Measurements from ENCODE around the gene CELF3. TPM values are rescaled to one million over a fixed set of nuclear protein-coding genes. Genes with fewer than 3 reads are reported as not detected.

Gene CELF3
- total and polyA plus RNA-seq, 2 of the 4 experiments (the other 2 are of a cell fraction) = not detected

DNA sequence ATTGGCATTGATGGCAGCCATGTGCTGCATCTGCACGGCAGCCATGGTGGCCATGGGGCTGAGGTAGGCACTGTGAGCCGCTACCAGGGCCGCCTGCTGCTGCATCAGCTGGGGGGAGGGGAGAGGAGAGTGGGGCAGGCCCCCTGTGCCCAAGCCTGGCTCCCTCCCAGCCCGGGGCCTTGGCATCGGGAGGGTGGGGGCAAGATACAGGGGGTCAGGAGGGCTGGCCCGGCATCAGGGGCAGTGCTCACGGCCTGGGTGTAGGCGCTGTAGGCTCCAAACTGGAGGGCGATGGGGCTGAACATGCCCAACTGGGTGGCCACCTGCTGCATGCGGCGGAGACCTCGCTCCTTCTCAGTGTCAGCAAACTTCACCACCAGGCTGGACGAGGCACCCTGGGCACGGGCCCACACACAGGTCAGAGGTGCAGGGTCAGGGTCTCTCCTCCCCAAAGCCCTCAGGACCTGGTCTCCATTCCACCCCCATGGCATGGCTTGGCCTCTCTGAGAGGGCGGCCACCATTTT is 9.0 kb downstream of the CELF3 start:
- H3K9me3 ChIP-seq (ENCODE audit: control insufficient read depth, insufficient read depth, low read length) = no peaks in the 10 kb centered on the region
- no peak overlapping the region for H4K91ac ChIP-seq (ENCODE audit: insufficient read depth, low read depth, low read length)
- no peak overlapping the region for H2AFZ ChIP-seq (replicated peaks; ENCODE audit: low read length, poor library complexity)
- 96% methylated on average over 4 of the region's 15 CpGs; no CpG with 5 or more reads in 1 of the 2 experiments for WGBS, 2 experiments (ENCODE audit: extremely low coverage in 2 of 2, insufficient read length in 1 of 2)
- H3K4me2 ChIP-seq (ENCODE audit: low read depth, low read length) = no peak overlapping the region
- H4K8ac ChIP-seq (ENCODE audit: low read depth in 2 of 2, low read length in 2 of 2) = no peak overlapping the region
- no peak overlapping the region for H3K27ac ChIP-seq (ENCODE audit: insufficient read depth, low read length)
- CTCF ChIA-PET = no interaction called here
- H3K9ac ChIP-seq (ENCODE audit: low read depth, low read length) = no peak overlapping the region
- H3K36me3 ChIP-seq (ENCODE audit: control insufficient read depth, insufficient read depth, low read length) = no peaks in the 10 kb centered on the region
- no peak overlapping the region for H3K18ac ChIP-seq (ENCODE audit: low read depth, low read length)
- DNase-seq (no peak), ATAC-seq (ENCODE audit: low read depth) (no peak)
- H4K5ac ChIP-seq (ENCODE audit: low read depth, low read length) = no peak overlapping the region
- H3K14ac ChIP-seq (replicated peaks; ENCODE audit: low read depth, low read length) = no peak overlapping the region
- H3K79me1 ChIP-seq (ENCODE audit: low read depth in 1 of 2, low read length in 2 of 2) = no peaks in the 10 kb centered on the region
- in situ Hi-C loops (cut with MboI; ENCODE audit: low sequenced_read_pairs) (no loop called here), intact Hi-C loops (cut with micrococcal nuclease) (no loop called here), dilution Hi-C loops (cut with HindIII; ENCODE audit: low sequenced_read_pairs, unreplicated experiment) (no loop called here)
- no peak overlapping the region for H2AK9ac ChIP-seq (replicated peaks; ENCODE audit: low read depth, low read length, poor library complexity)
- H3K23ac ChIP-seq (ENCODE audit: low read depth, low read length) = no peak overlapping the region
- no peaks in the 10 kb centered on the region for H3K9me1 ChIP-seq (ENCODE audit: insufficient read depth, low read length)
- TF ChIP-seq NFE2L2 (IDR thresholded peaks at IDR 0.05; ENCODE audit: low read depth, low read length) = no peak
- no peak for TF ChIP-seq FOS (IDR thresholded peaks at IDR 0.05; ENCODE audit: low read depth, low read length)
- TF ChIP-seq MAZ (IDR thresholded peaks at IDR 0.05; ENCODE audit: borderline replicate concordance, low read depth, low read length) = no peak
- TF ChIP-seq RAD21 (IDR thresholded peaks at IDR 0.05; ENCODE audit: low read length) = no peak
- no peak for TF ChIP-seq MAFK (IDR thresholded peaks at IDR 0.05; ENCODE audit: low read depth, low read length)
- no peak for TF ChIP-seq CEBPB (IDR thresholded peaks at IDR 0.05; ENCODE audit: low read depth, low read length)
- TF ChIP-seq, protein P1, sequence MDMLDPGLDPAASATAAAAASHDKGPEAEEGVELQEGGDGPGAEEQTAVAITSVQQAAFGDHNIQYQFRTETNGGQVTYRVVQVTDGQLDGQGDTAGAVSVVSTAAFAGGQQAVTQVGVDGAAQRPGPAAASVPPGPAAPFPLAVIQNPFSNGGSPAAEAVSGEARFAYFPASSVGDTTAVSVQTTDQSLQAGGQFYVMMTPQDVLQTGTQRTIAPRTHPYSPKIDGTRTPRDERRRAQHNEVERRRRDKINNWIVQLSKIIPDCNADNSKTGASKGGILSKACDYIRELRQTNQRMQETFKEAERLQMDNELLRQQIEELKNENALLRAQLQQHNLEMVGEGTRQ (IDR thresholded peaks at IDR 0.05; ENCODE audit: low read depth, low read length) = no peak
- no peak overlapping the region for H2BK15ac ChIP-seq (ENCODE audit: low read depth, low read length)
- POLR2A ChIA-PET (ENCODE audit: unreplicated experiment) = no interaction called here
- no peak overlapping the region for H3K4me3 ChIP-seq (ENCODE audit: insufficient read depth, low read depth, low read length)
- H4K20me1 ChIP-seq (ENCODE audit: insufficient read depth, low read length) = no peaks in the 10 kb centered on the region; the same call in 1 of the 2 replicates
- H3K56ac ChIP-seq (ENCODE audit: extremely low read depth, insufficient read depth, low read length) = no peak overlapping the region
- H3K4me1 ChIP-seq (ENCODE audit: control insufficient read depth, insufficient read depth, low read length) = no peaks in the 10 kb centered on the region
- peaks cover 21% of the 10 kb centered on the region for H3K27me3 ChIP-seq (ENCODE audit: control insufficient read depth, insufficient read depth, low read length)
- H2AK5ac ChIP-seq (ENCODE audit: low read depth, low read length) = no peak overlapping the region
- no peak overlapping the region for H2BK120ac ChIP-seq (ENCODE audit: low read depth, low read length)
- no peak overlapping the region for H2BK20ac ChIP-seq (ENCODE audit: low read depth, low read length)
- H2BK5ac ChIP-seq (ENCODE audit: low read depth, low read length, poor library complexity, severe bottlenecking) = no peak overlapping the region
- no peak overlapping the region for H3K4ac ChIP-seq (ENCODE audit: low read depth, low read length)
- no TSS peak for BruUV-seq (replicated peaks)
